GM12878 (cell line): ENCODE measurements around the gene PCLO. TPM values are rescaled to one million over a fixed set of nuclear protein-coding genes. Genes with fewer than 3 reads are reported as not detected.

Source experiments
- ATAC-seq: fragments of 200-7000 bp; cut with Tn5 transposase; 3 replicates; pipeline ENCODE4 v1.9.1; 2020; ENCODE audit warnings: mild to moderate bottlenecking, moderate library complexity
- BruUV-seq: library from RNA; stranded (reverse); fragments of 400-500 nt; replicated peaks from 2 replicates; lab custom pipeline; 2021; lab: Mats Ljungman, UMichigan
- CTCF ChIA-PET: fragments of 300-600 bp; sonication (Branson Sonifier 250); formaldehyde crosslinking; extraction: SDS; loops from one replicate; lab custom pipeline; 2021; ENCODE audit warnings: inconsistent platforms; lab: Yijun Ruan, JAX
- POLR2A ChIA-PET: fragments of 350-600 bp; formaldehyde crosslinking; extraction: SDS; loops from one replicate; lab custom pipeline; 2021; ENCODE audit warnings: inconsistent platforms; lab: Charles Lee
- RAD21 ChIA-PET: fragments of 300-600 bp; sonication (Branson Sonifier 250); formaldehyde crosslinking; loops from one replicate; lab custom pipeline; 2023; ENCODE audit warnings: antibody characterized with exemption; ENCODE audit not compliant: unreplicated experiment; lab: Charles Lee
- SMC1A ChIA-PET: fragments of 300-600 bp; sonication (Branson Sonifier 250); formaldehyde crosslinking; loops from one replicate; lab custom pipeline; 2023; ENCODE audit not compliant: unreplicated experiment, uncharacterized antibody; lab: Charles Lee
- DNase-seq: peaks from one replicate; pipeline ENCODE4 v3.0.0-alpha.2; 2011; ENCODE audit warnings: low read depth, low spot score
- FAIRE-seq: peaks from 3 replicates; lab custom pipeline; 2011; peaks lifted over from hg19 to GRCh38; lab: Jason Lieb, UNC
- H2AFZ ChIP-seq: 2 replicates; pipeline ENCODE4 v1.6.0; 2011; ENCODE audit warnings: low read depth, low read length, control low read depth; ENCODE audit not compliant: control insufficient read depth
- H3K27ac ChIP-seq: 2 replicates; pipeline ENCODE4 v1.5.1; 2011; ENCODE audit warnings: control low read depth; ENCODE audit not compliant: control insufficient read depth, insufficient read depth
- H3K27me3 ChIP-seq, 2 experiments: replicated peaks in 1 of 2; 2 replicates each; pipeline versions ENCODE4 v1.6.0 to v1.6.1; 2011; ENCODE audit warnings: low read length in 1 of 2; ENCODE audit not compliant: control insufficient read depth in 2 of 2, insufficient read depth in 2 of 2
- H3K36me3 ChIP-seq, 2 experiments: 2 replicates each; pipeline ENCODE4 v1.5.1; 2011; ENCODE audit warnings: low read length in 1 of 2; ENCODE audit not compliant: control insufficient read depth in 2 of 2, insufficient read depth in 2 of 2
- H3K4me1 ChIP-seq: 2 replicates; pipeline ENCODE4 v1.6.1; 2011; ENCODE audit warnings: mild to moderate bottlenecking, low read length, moderate library complexity, mixed read lengths; ENCODE audit not compliant: control insufficient read depth, insufficient read depth
- H3K4me2 ChIP-seq: 2 replicates; pipeline ENCODE4 v1.6.0; 2011; ENCODE audit warnings: control low read depth; ENCODE audit not compliant: control insufficient read depth, insufficient read depth
- H3K4me3 ChIP-seq: fragments of 200-600 bp; sonication (generic); 2 replicates; pipeline ENCODE4 v1.5.1; 2016
- H3K79me2 ChIP-seq: 2 replicates; pipeline ENCODE4 v1.6.0; 2011; ENCODE audit warnings: low read length; ENCODE audit not compliant: control insufficient read depth, insufficient read depth
- H3K9ac ChIP-seq: 2 replicates; pipeline ENCODE4 v1.8.0; 2011; ENCODE audit warnings: low read length, control low read depth, mixed read lengths; ENCODE audit not compliant: control insufficient read depth, insufficient read depth
- H3K9me3 ChIP-seq: replicated peaks from 3 replicates; pipeline ENCODE4 v1.5.1; 2011; ENCODE audit warnings: mild to moderate bottlenecking, low read length; ENCODE audit not compliant: control insufficient read depth, insufficient read depth
- H4K20me1 ChIP-seq: 2 replicates; pipeline ENCODE4 v1.6.0; 2011; ENCODE audit not compliant: control insufficient read depth, insufficient read depth
- CBFB ChIP-seq: IDR thresholded peaks from 2 replicates; pipeline ENCODE4 v1.6.1; 2016; ENCODE audit warnings: antibody characterized with exemption, low read depth
- CBX5 ChIP-seq: sonication (generic); IDR thresholded peaks from 2 replicates; pipeline ENCODE4 v1.6.1; 2016; ENCODE audit warnings: low read depth, moderate library complexity, mild to moderate bottlenecking, inconsistent platforms
- EGR1 ChIP-seq, 2 experiments: IDR thresholded peaks; 1 replicate in 1 of 2; 2 replicates in 1 of 2; pipeline ENCODE4 v1.6.1; 2011 to 2012; ENCODE audit warnings: low read depth in 2 of 2, low read length in 2 of 2, borderline replicate concordance in 1 of 2, mild to moderate bottlenecking in 1 of 2, moderate library complexity in 1 of 2
- KAT2A ChIP-seq: conservative IDR thresholded peaks from 2 replicates; pipeline ENCODE4 v1.6.1; 2011; ENCODE audit warnings: low read depth, low read length; ENCODE audit not compliant: control insufficient read depth
- MTA2 ChIP-seq: fragments of 450-650 bp; IDR thresholded peaks from 2 replicates; pipeline ENCODE4 v1.6.1; 2016; ENCODE audit warnings: low read depth, mild to moderate bottlenecking, moderate library complexity
- ZBTB11 ChIP-seq: fragments of 450-650 bp; formaldehyde crosslinking; IDR thresholded peaks from 2 replicates; pipeline ENCODE4 v1.5.0; 2022; ENCODE audit warnings: mild to moderate bottlenecking, missing genetic modification characterization
- WGBS: methylation state at CpG from one replicate; pipeline ENCODE4 v1.1.6; 2016; ENCODE audit warnings: low lambda C conversion rate; ENCODE audit not compliant: insufficient replicate concordance, insufficient coverage; ENCODE audit errors: missing lambda C conversion rate; 5-methylcytosine and 5-hydroxymethylcytosine counted together
- in situ Hi-C: fragments of 300-500 bp; cut with MboI; formaldehyde crosslinking; loops from 9 replicates; pipeline ENCODE4 v1.14.3; 2018; ENCODE audit warnings: mixed read lengths
- intact Hi-C: fragments of 100-400 bp; cut with micrococcal nuclease; formaldehyde crosslinking; loops from one replicate; pipeline ENCODE4 v1.14.2; 2022; ENCODE audit not compliant: unreplicated experiment
- polyA plus RNA-seq, 11 experiments: library from polyadenylated mRNA; depleted of rRNA in 4 of 11; unstranded in 6 of 11; stranded (reverse) in 5 of 11; fragments of >200 nt; fragmentation: Nextera tagmentation in 4 of 11; fragmentation: Illumina TruSeq in 1 of 11; extraction: Ambion mirVana in 4 of 11; extraction: Trizol in 1 of 11; gene quantifications; 1 replicate in 1 of 11; 2 replicates in 10 of 11; pipeline versions ENCODE4 v1.2.1 to v1.2.3, GENCODE V29; 2011 to 2016; ENCODE audit warnings: inconsistent platforms in 2 of 11, missing spikeins in 2 of 11, low read depth in 1 of 11
- total RNA-seq, 4 experiments: library from RNA; depleted of rRNA in 3 of 4; stranded (reverse); fragments of >200 nt in 3 of 4; fragmentation: Illumina TruSeq in 1 of 4; extraction: Trizol in 1 of 4; gene quantifications; 2 replicates each; pipeline versions ENCODE4 v1.2.1 to v1.2.3, GENCODE V29; 2013 to 2021
- TF ChIP-seq, protein P1 (sequence below): IDR thresholded peaks from 2 replicates; pipeline ENCODE4 v1.6.1; 2011; ENCODE audit warnings: low read depth, mild to moderate bottlenecking, low read length, moderate library complexity, borderline replicate concordance; ENCODE audit errors: extremely low read depth
- TF ChIP-seq, protein P2 (sequence below): fragments of 450-650 bp; IDR thresholded peaks from 2 replicates; pipeline ENCODE4 v1.6.1; 2017; ENCODE audit warnings: low read depth, mild to moderate bottlenecking, moderate library complexity
- TF ChIP-seq, protein P3 (sequence below): fragments of 450-650 bp; IDR thresholded peaks from 2 replicates; pipeline ENCODE4 v1.6.1; 2017; ENCODE audit warnings: mild to moderate bottlenecking, moderate library complexity

PCLO gene
- total and polyA plus RNA-seq, 10 of the 15 experiments (the other 5 are each of a cell fraction or from before 2014, with no cell fraction given): 0.01 to 0.08 (median 0.03) TPM; not detected in 6

GRCh38 chr7:83162402-83163256 is at the start of gene PCLO (continued):
- TF ChIP-seq MTA2 (no peak), CBFB (no peak), ZBTB11 (no peak)
- TF ChIP-seq, protein P1, sequence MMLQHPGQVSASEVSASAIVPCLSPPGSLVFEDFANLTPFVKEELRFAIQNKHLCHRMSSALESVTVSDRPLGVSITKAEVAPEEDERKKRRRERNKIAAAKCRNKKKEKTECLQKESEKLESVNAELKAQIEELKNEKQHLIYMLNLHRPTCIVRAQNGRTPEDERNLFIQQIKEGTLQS: no peak

DNA sequence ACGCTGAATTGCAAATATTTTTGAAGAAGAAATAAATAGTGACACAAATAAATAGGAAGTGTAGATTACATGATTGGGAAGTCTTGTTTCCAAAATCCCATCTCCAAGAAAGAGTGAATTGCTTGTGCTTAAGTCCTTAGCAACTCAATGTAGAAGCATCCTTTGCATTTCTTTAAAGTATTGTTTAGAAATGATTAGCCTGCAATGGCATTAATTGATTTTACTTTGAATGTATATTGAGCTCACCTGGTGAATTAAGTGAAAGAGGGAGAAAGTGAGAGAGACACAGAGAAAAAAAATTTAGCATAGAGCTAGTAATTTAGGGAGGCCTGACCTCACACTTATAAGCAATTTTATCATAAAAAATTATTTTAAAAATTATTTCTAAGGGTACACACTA is 49.0 kb upstream of the PCLO start:
- ATAC-seq (no peak), FAIRE-seq (no peak), DNase-seq (no peak)
- in situ Hi-C loops (no loop called here), intact Hi-C loops (no loop called here)
- ChIA-PET CTCF (no interaction called here), POLR2A (no interaction called here), SMC1A (no interaction called here), RAD21 (no interaction called here)
- H2AFZ ChIP-seq: no peak overlapping the region
- BruUV-seq: no TSS peak
- H3K79me2 ChIP-seq: no peaks in the 10 kb centered on the region
- H3K9ac ChIP-seq: no peak overlapping the region
- H3K9me3 ChIP-seq: no peaks in the 10 kb centered on the region
- H3K4me1 ChIP-seq: no peaks in the 10 kb centered on the region
- H3K27ac ChIP-seq: no peak overlapping the region
- H3K4me2 ChIP-seq: no peak overlapping the region
- H3K27me3 ChIP-seq: no peaks in the 10 kb centered on the region
- WGBS: 59% methylated on average over 1 of the region's 1 CpG
- H4K20me1 ChIP-seq: no peaks in the 10 kb centered on the region
- no peaks in the 10 kb centered on the region for H3K36me3 ChIP-seq
- H3K4me3 ChIP-seq: no peak overlapping the region
- TF ChIP-seq, protein P2, sequence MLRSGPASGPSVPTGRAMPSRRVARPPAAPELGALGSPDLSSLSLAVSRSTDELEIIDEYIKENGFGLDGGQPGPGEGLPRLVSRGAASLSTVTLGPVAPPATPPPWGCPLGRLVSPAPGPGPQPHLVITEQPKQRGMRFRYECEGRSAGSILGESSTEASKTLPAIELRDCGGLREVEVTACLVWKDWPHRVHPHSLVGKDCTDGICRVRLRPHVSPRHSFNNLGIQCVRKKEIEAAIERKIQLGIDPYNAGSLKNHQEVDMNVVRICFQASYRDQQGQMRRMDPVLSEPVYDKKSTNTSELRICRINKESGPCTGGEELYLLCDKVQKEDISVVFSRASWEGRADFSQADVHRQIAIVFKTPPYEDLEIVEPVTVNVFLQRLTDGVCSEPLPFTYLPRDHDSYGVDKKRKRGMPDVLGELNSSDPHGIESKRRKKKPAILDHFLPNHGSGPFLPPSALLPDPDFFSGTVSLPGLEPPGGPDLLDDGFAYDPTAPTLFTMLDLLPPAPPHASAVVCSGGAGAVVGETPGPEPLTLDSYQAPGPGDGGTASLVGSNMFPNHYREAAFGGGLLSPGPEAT: no peak
- TF ChIP-seq KAT2A: no peak
- TF ChIP-seq, protein P3, sequence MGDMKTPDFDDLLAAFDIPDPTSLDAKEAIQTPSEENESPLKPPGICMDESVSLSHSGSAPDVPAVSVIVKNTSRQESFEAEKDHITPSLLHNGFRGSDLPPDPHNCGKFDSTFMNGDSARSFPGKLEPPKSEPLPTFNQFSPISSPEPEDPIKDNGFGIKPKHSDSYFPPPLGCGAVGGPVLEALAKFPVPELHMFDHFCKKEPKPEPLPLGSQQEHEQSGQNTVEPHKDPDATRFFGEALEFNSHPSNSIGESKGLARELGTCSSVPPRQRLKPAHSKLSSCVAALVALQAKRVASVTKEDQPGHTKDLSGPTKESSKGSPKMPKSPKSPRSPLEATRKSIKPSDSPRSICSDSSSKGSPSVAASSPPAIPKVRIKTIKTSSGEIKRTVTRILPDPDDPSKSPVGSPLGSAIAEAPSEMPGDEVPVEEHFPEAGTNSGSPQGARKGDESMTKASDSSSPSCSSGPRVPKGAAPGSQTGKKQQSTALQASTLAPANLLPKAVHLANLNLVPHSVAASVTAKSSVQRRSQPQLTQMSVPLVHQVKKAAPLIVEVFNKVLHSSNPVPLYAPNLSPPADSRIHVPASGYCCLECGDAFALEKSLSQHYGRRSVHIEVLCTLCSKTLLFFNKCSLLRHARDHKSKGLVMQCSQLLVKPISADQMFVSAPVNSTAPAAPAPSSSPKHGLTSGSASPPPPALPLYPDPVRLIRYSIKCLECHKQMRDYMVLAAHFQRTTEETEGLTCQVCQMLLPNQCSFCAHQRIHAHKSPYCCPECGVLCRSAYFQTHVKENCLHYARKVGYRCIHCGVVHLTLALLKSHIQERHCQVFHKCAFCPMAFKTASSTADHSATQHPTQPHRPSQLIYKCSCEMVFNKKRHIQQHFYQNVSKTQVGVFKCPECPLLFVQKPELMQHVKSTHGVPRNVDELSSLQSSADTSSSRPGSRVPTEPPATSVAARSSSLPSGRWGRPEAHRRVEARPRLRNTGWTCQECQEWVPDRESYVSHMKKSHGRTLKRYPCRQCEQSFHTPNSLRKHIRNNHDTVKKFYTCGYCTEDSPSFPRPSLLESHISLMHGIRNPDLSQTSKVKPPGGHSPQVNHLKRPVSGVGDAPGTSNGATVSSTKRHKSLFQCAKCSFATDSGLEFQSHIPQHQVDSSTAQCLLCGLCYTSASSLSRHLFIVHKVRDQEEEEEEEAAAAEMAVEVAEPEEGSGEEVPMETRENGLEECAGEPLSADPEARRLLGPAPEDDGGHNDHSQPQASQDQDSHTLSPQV: no peak
- no peak for TF ChIP-seq EGR1 (IDR thresholded peaks at IDR 0.05; ENCODE audit: borderline replicate concordance in 1 of 2, low read depth in 2 of 2, low read length in 2 of 2)
- no peak for TF ChIP-seq CBX5
